GM21825 (cell line): Measurements from ENCODE around the gene COX11.
A peak's percentile ranks its signal among the peaks of the same experiment; 100 is the strongest.

ENCODE experiments used
- ATAC-seq: cut with Tn5 transposase; IDR thresholded peaks from one replicate; pipeline ENCODE4 v1.9.1; 2021; ENCODE audit warnings: mild to moderate bottlenecking, moderate library complexity; ENCODE audit not compliant: unreplicated experiment

Gene COX11

DNA sequence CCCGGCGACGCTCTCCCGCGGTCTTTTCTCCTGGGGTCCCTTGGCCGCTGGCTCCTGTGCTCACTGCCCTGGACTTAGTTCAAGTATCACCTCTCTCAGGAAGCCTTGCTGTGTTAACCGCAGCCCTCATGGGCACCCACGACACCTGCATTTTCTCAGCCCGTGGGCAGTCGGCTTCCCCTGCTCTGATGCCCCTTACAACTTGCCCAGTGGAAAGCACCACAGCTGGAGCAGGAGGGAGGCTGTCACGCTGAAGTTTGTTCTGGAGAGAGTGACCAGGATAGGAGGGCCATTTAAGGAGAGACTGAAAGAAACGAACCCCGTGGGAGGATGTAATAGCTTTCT, 506 bp upstream of the COX11 start:
- peak; percentile 23 for ATAC-seq

DNA sequence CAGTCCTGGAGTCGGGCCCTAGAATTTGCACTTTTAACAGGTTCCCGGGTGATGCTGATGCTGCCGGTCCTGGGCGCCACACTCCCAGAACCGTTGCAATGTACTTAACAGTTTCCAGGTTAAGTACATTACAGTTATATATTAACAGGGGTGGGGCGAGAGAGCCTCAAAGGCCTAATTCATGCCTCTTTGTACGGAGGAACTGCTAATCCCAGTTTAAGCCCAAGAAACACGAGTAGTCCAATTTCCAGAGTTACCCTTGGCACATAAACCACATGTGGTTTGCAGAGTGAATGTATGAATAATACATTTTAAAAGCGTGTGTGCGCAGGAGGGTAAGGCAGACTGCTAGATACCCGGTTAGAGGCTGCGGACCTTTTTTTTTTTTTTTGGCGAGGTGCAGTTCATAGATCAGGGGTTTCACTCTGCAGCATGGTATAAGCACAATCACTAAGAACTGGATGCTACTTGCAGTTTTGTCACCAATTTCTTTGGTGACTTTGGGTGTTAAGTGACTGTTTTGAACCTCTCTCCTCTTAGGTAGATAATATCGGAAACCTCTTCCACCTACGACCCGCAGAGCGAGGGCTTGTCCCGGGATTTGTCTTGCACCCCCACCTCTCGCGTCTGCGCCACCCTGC, 713 bp downstream of the COX11 start:
- ATAC-seq: peak; percentile 2

DNA sequence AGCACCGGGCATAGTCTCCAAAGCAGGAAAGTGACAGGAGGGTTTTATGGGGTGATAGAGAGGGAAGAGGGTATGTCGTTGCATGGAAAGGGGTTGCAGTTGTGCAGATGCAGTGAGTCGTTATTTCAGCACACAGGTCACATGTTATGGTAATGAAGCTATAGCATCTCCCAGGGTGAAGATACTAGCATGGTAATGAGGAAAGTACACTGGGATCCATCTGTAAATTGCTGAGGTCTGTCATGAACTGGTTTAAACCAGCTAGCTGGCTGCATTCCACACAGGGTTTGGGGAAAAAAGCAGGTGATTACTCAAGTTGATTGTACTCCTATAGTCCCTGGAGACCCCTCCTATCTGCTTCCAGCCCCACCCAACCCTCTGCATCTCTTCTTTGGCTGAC, 11.7 kb downstream of the COX11 start:
- no peak for ATAC-seq

DNA sequence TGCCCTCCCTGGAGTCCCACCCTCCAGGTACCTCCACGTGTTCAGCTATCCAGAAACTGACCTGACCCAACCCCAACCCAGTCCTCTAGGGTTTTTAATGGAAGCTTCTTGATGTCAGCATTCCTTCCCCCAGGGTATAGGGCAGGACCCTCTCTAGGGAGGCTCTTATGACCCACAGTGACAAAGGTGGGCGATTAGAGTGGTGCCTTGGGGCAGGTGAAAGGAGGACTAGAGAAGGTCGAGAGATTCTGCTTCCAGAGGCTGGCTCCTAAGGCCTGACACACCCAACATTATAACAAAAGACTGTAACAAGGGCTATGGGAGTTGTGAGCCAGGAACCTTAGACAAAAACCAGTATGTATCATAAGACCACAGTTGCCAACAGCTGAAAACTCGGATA, 17.2 kb downstream of the COX11 start:
- ATAC-seq: no peak

DNA sequence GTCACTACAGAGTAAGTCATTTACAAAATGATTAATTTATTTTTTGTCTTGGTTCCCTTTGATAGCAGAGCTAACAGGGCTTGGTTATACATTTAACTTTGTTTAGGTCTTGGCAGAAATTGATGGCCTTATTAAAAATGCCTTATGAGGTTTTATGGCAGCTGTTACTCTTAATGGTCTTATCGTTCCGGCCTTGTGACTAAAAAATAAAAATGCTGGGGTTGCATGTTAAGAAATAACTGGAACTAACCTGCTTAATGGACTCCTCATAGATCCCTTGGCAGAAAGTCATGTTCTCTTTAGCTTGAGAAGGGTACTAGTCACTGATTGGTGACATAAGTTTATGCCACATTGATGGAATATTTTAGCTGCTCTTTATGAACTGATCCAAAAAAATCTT, 18.3 kb downstream of the COX11 start:
- no peak for ATAC-seq

DNA sequence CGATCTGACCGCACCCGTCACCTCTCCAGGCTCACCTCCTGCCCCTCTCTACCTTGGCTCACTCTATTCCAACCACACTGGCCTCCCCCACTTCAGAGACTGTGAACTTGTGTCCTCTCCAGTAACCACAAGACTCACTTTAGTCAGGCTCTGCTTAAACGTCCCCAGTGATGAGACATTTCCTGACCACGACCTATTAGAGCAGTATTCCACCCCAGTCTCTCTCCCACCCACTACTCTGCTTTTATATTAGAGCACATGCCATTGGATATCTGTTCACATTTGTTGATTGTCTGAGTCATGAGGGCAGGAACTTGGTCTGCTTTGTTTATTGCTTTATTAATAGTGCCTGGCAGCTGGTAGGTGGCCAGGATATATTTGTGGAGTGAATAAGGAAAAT, 20.1 kb downstream of the COX11 start:
- no peak for ATAC-seq

DNA sequence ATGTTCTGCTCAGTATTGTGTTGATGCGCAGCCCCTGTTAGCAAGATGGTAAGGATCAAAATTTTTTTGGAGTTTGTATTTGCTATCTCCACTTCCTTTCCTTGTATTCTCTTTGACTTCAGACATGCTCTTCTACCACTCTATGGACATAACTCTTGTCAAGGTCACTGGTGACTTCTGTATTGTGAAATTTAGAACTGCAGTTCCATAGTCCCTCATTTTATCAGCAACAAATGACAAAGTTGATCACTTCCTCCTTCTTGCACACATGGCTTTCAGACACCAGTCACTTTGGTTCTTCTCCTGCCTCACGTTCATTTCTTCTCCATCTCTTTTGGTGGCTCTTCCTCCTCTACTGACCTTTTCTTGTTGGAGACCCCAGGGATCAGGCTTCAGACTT, 21.1 kb downstream of the COX11 start:
- ATAC-seq: no peak

DNA sequence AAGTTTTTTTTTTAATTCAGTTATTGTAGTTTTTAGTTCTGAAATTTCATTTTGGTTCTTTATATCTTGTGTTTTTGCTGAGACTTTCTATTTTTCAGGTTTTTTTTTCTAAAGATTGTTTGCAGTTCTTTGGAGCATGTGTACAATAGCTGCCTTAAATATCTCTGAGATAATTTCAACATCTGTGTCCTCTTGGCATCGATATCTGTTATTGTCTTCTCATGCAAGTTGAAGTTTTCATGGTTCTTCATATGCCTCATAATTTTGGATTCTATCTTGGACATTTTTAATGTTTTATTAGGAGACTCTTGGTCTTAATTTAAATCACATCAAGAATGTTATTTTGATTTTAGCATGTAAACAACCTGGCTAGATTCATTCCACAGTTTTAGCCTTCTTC, 22.8 kb downstream of the COX11 start:
- no peak for ATAC-seq

DNA sequence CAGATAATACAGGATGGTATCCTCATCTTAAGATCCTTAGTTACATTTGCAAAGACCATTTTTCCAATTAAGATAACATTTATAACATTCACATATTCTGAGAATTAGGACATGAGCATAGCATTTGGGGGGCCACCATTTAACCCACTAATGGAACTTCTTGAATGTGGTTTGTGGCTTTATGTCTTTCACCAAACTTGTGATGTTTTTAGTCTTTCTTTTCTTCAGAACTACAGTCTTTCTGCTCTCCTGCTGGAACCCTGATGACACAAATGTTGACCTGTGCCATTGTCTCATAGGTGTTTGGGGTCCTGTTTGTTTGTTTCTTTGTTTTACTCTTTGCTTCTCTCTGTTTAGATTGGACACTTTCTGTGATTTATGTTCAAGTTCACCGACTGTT, 23.2 kb downstream of the COX11 start:
- no peak for ATAC-seq

DNA sequence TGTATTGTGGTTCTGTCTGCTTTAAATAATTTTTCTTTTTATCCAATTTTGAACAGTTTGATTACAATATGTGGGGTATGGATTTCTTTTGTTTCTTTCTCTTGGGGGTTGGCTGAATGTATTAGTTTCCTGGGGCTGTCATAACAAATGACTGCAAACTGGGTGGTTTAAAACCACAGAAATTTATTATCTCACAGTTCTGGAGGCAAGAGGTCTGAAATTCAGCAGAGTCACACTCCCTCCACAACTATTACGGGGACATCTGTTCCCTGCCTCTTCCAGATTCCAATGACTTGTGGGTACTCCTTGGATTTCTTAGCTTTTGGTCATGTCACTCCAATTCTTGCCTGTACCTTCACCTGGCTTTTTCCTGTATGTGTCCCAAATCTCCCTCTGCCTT, 23.7 kb downstream of the COX11 start:
- no peak for ATAC-seq

DNA sequence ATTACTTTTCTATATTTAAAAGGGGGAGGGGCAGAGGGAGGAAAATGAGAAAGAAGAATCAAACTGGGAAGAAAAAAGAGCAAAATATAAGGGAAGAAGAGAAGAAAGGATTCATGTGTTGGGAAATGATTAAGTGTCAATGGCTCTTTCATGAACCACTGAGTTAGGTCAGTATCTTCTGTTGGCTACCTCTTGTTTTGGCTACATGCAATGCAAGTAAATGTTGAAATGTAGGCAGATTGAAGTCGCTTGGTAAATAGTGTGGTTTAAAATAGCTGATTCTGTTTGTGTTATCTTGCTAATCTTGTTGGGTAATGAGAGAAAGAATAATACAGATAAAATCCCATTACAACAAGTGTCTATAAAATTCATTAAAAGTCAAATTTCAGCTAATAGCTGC, 27.2 kb downstream of the COX11 start:
- no peak for ATAC-seq

DNA sequence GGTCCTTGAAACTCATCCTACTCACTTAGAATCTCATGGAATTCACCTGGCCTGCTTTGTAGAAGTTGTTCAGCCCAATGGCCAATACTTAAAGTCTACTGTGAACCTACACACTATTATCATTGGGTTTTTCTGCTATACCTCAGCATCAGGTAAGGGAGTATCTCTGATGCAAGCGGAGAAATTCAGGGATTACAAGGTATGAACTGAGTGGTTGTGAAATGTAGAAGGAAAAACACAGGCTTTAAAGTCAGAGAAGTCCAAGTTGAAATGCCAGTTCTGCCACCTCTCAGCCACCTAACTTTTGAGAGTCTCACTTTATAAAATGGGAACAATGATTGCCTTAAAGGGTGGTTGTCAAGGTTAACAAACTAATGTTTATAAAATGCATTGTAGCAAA, 31.0 kb downstream of the COX11 start:
- ATAC-seq: no peak

DNA sequence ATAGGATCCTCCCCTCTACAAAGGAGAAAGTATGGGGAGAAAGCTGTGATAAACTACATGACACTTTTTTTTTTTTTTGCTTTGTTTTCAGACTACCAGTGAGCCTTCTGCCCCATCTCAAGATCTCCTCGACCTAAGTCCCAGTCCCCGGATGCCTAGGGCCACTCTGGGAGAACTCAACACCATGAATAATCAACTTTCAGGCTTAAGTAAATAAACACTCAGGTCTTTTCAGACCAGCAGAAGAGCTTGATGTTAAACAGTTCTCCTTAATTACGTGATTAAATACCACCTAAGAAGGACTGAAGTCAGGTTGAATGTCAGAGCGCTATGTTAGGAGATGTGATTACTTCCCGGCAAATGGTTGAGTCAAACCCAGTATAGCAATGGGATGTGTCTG, 31.4 kb downstream of the COX11 start:
- ATAC-seq: no peak

DNA sequence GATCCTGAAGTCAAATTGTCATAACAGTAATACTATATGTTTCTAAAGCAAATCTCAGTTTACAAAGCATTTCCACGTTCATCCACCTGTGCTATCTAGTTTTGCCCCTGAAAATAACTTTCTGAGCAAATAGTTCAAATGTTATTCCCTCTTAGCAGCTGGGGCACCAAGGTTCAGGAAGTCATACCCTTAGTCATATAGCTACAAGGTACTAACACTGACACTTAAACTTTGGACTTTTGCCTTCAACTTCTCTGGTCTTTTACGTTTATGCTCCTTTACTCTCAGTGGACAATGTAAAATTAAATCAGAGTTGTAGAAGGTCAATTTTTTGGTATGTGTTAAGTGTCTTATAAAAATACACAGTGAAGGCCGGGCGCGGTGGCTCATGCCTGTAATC, 33.0 kb downstream of the COX11 start:
- no peak for ATAC-seq

DNA sequence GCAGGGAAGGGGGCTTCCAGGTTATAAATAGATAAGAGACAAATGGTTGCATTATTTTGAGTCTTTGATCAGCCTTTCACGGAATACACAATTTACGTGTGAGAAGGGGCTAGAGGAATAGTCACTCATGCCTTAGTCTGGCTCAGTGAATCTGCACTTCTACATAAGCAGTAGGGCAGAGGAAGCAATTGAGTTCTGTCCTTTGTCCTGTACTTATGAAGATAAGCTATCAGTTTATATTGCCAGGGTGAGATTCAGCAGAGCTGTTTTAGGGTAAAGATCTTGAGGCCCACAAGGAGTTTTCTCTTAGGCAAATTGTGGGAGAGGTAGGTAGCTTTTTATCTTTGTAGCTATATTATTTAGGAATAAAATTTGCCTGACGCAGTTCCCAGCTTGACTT, 34.5 kb downstream of the COX11 start:
- ATAC-seq: no peak

DNA sequence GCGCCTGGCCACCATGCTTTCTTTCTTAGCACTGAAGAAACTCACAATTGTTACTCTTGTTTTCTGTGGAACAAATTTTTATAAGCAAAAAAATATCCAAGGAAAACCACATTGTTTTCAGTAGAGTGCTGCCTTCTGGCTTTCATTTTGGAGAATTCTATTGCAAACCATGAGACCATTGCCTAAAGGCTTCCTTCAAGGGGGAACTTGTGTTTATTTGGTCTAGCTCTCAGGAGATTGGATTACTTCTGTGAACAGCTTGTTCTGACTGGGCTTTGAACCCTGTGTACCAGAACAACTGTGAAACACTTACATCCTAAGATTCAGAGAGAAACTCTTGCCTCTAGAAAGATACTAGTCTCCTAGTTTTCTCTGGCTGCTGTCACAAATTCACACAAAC, 35.7 kb downstream of the COX11 start:
- ATAC-seq: no peak

DNA sequence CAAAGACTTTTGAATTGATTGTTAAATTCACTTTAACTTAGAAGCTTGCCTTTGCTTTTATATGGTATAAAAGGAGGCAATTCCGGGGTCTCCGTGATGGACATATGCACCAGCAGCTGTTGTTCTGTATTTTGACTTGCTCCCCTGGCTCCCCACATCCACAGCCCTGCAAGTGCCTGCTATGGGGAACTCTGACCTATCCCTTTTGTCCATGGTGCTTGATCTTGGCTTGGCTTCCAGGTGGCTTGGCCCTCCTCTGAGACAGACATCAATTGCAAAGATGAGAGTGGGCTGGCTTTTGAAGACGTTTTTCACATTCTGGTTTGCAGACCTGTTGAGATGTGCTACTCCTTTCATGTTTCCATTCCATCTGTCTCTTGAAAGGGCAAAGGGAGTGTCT, 40.9 kb downstream of the COX11 start:
- ATAC-seq: no peak

DNA sequence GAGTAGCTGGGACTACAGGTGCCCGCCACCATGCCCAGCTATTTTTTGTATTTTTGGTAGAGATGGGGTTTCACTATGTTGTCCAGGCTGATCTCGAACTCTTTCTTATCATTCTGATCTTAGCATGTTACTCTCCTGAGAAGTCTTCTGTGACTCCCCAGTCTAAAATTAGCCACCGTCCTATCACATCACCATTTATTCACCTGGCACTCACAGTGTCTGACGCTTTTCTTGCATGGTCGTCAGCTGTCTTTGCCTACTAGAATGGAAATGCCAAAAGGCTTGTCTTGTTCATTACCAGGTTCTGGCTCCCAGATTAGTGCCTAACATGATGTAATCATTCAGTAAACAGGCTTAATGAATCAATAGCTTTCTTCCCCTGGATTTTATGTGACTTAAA, 44.0 kb downstream of the COX11 start:
- ATAC-seq: no peak

DNA sequence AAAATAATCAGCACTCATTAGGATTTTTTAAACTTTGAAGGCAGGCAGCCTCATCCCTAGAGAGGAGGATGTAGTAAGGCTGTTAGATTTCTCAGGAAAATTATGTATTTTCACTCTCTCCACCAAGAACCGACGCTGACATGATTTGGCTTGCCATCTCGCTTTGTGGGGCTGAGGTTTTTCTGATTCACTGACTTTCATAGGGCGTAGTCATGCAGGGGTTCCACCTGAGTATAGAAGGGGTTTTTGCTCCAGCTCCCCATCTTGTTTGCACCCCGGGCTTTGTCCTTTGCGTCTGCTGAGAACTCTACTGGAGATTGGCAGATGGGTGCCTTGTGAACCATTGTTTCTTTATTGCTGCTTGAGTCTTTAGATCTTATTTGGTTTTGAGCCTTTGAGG, 47.6 kb downstream of the COX11 start:
- ATAC-seq: no peak

DNA sequence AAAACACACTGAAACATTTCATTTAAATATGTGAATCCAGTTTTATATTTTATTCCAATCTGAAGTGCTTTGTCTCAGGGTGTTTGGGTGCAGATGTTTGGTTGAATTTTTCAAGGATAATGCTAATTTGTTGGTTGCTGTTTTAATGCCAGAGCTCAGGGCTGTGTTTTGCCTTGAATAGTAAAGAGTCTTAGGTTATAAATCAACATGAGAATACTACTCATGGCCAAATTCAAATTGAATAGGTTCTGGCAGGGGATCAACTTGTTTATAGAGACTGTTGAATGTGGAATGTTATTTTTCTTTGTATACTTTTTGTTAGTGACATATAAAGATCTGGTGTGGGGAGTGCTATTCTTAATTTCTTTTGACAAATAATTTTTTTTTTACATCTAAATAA, 49.0 kb downstream of the COX11 start:
- ATAC-seq: no peak

DNA sequence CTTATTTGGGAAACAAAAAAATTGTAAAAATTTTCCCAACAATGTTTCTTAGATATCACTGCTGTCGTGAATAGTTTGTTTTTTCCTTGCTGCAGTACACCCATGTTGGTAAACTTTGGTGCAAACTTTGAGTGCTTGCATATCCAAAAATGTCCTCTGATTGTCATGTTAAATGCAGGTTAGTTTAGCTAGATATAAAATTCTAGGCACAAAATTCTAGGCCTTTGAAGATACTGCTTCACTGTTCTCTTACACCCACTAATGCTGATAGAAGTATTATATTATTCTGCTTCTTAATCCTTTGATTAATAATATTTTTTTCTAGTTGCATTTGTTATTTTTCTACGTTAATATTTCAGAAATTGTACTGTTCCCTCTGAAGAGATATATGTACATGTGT, 51.7 kb downstream of the COX11 start:
- ATAC-seq: no peak
